ENCODE data around the gene TCERG1L.

GRCh38 chr10:131253931-131254858, 57.3 kb downstream of the TCERG1L start:
- no peak for TF ChIP-seq POLR2AphosphoS5 (IDR thresholded peaks at IDR 0.05; ENCODE audit: low read depth)
- TF ChIP-seq, protein P1, sequence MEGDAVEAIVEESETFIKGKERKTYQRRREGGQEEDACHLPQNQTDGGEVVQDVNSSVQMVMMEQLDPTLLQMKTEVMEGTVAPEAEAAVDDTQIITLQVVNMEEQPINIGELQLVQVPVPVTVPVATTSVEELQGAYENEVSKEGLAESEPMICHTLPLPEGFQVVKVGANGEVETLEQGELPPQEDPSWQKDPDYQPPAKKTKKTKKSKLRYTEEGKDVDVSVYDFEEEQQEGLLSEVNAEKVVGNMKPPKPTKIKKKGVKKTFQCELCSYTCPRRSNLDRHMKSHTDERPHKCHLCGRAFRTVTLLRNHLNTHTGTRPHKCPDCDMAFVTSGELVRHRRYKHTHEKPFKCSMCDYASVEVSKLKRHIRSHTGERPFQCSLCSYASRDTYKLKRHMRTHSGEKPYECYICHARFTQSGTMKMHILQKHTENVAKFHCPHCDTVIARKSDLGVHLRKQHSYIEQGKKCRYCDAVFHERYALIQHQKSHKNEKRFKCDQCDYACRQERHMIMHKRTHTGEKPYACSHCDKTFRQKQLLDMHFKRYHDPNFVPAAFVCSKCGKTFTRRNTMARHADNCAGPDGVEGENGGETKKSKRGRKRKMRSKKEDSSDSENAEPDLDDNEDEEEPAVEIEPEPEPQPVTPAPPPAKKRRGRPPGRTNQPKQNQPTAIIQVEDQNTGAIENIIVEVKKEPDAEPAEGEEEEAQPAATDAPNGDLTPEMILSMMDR (IDR thresholded peaks at IDR 0.05; ENCODE audit: insufficient read depth, low read length), result no peak
